Activated CD8-positive, alpha-beta T cell treated with anti-CD3 and anti-CD28 coated beads for 36 hours (primary cell): ENCODE results near the gene IL22RA1. TPM values are rescaled to one million over a fixed set of nuclear protein-coding genes. Genes with fewer than 3 reads are reported as not detected.

Experiments used
- ATAC-seq: fragments of 200-7000 bp; cut with Tn5 transposase; one replicate; pipeline ENCODE4 v1.10.0; 2021; ENCODE audit warnings: mild to moderate bottlenecking, moderate library complexity
- CTCF ChIA-PET: fragments of 350-600 bp; sonication (Branson Sonifier 250); formaldehyde crosslinking; loops from one replicate; lab custom pipeline; 2021; ENCODE audit warnings: antibody characterized with exemption; lab: Charles Lee
- POLR2A ChIA-PET: fragments of 350-600 bp; sonication (Branson Sonifier 250); formaldehyde crosslinking; loops from one replicate; lab custom pipeline; 2021; ENCODE audit warnings: antibody characterized with exemption; lab: Charles Lee
- DNase-seq: peaks from one replicate; pipeline ENCODE4 v3.0.0-alpha.2; 2020
- H3K27ac Mint-ChIP-seq: one replicate; pipeline ENCODE4 v1.8.0; 2021; ENCODE audit warnings: mild to moderate bottlenecking, mixed read lengths
- H3K27me3 Mint-ChIP-seq: one replicate; pipeline ENCODE4 v1.8.0; 2021; ENCODE audit warnings: mixed read lengths
- H3K36me3 Mint-ChIP-seq: one replicate; pipeline ENCODE4 v1.8.0; 2021; ENCODE audit warnings: low read depth, mixed read lengths
- H3K4me1 Mint-ChIP-seq: one replicate; pipeline ENCODE4 v1.8.0; 2021; ENCODE audit warnings: low read depth, mixed read lengths
- H3K4me3 Mint-ChIP-seq: one replicate; pipeline ENCODE4 v1.8.0; 2021; ENCODE audit warnings: mild to moderate bottlenecking, moderate library complexity, mixed read lengths
- H3K9me3 Mint-ChIP-seq: one replicate; pipeline ENCODE4 v1.8.0; 2021; ENCODE audit warnings: mixed read lengths
- intact Hi-C: fragments of 100-400 bp; cut with micrococcal nuclease; formaldehyde crosslinking; loops from one replicate; pipeline ENCODE4 v1.10.0; 2022
- total RNA-seq, 2 experiments: library from RNA; stranded (reverse); gene quantifications; one replicate each; pipeline ENCODE4 v1.2.3, GENCODE V29; 2021
- TF ChIP-seq, protein P1 (sequence below): fragments of 200-600 bp; IDR thresholded peaks from one replicate; pipeline ENCODE4 v1.8.0; 2022; ENCODE audit warnings: antibody characterized with exemption, mild to moderate bottlenecking

Gene IL22RA1
- total RNA-seq, 2 experiments from 2014 or later = not detected

DNA sequence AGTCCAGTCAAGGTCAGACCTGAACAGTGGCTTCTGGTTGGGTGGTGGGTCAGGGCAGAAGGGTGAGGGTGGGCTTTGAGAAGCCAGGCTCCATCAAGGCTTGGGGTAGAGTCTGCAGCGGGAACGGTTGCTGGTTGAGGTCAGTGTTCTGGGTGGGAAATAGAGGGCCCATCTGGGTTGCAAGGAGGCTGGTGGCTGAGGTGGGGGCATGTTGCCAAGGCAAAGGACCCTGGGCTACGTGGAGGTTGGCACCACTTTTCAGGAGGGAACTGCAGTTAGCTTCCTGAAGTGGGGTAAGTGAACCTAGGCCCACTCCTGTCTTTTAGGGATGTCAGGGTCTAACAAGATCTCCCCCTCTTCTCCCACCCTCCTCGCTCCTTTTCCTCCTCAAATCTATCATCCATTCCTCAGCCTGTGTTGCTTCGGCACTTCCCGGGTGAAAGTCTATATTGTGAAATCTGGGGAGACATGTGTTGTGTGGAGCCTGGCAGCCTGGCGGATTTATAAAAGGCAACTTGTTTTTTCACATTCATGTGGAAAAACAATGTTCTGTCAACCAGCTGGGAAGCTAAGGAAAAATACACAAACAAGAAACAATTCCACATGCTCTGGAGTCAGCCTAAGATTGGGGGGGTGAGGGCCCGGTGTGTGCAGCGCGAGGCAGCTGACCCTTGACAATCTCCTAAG, 1.5 kb downstream of the IL22RA1 start:
- Mint-ChIP-seq H3K27me3 (peaks cover 8% of the 10 kb centered on the region), H3K4me3 (no peak overlapping the region), H3K4me1 (peaks cover 3% of the 10 kb centered on the region), H3K27ac (no peak overlapping the region), H3K9me3 (no peaks in the 10 kb centered on the region), H3K36me3 (no peaks in the 10 kb centered on the region)
- TF ChIP-seq, protein P1, sequence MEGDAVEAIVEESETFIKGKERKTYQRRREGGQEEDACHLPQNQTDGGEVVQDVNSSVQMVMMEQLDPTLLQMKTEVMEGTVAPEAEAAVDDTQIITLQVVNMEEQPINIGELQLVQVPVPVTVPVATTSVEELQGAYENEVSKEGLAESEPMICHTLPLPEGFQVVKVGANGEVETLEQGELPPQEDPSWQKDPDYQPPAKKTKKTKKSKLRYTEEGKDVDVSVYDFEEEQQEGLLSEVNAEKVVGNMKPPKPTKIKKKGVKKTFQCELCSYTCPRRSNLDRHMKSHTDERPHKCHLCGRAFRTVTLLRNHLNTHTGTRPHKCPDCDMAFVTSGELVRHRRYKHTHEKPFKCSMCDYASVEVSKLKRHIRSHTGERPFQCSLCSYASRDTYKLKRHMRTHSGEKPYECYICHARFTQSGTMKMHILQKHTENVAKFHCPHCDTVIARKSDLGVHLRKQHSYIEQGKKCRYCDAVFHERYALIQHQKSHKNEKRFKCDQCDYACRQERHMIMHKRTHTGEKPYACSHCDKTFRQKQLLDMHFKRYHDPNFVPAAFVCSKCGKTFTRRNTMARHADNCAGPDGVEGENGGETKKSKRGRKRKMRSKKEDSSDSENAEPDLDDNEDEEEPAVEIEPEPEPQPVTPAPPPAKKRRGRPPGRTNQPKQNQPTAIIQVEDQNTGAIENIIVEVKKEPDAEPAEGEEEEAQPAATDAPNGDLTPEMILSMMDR = no peak
- intact Hi-C loops = no loop called here
- ATAC-seq (no peak), DNase-seq (no peak)
- POLR2A ChIA-PET = no interaction called here
- CTCF ChIA-PET = interaction anchor here (5.7 kb wide), 1 partner anchor 9 kb away, joined by 27 read pairs; no protein-coding TSS in a partner anchor

- no peak overlapping the region for H3K27ac Mint-ChIP-seq
- no peaks in the 10 kb centered on the region for H3K9me3 Mint-ChIP-seq
- POLR2A ChIA-PET = no interaction called here
- TF ChIP-seq, protein P1 = no peak
- peaks cover 7% of the 10 kb centered on the region for H3K27me3 Mint-ChIP-seq
- no peak overlapping the region for H3K4me3 Mint-ChIP-seq
- H3K4me1 Mint-ChIP-seq = peaks cover 3% of the 10 kb centered on the region
- ATAC-seq = no peak
- intact Hi-C loops = no loop called here
- no peaks in the 10 kb centered on the region for H3K36me3 Mint-ChIP-seq
- no peak for DNase-seq
- CTCF ChIA-PET = interaction anchor here (5.7 kb wide), 1 partner anchor 9 kb away, joined by 27 read pairs; no protein-coding TSS in a partner anchor
Measured at GRCh38 chr1:24140741-24141181, 2.2 kb downstream of the IL22RA1 start.

- Mint-ChIP-seq H3K4me1 (peaks cover 3% of the 10 kb centered on the region), H3K9me3 (peaks cover 2% of the 10 kb centered on the region), H3K4me3 (no peak overlapping the region), H3K27me3 (peaks cover 7% of the 10 kb centered on the region), H3K36me3 (no peaks in the 10 kb centered on the region), H3K27ac (no peak overlapping the region)
- no peak for DNase-seq
- no peak for ATAC-seq
- intact Hi-C loops = no loop called here
- TF ChIP-seq, protein P1 = no peak
- ChIA-PET POLR2A (no interaction called here), CTCF (interaction anchor here (5.7 kb wide), 1 partner anchor 10 kb away, joined by 27 read pairs; no protein-coding TSS in a partner anchor)
Measured at GRCh38 chr1:24139841-24140425, 3.0 kb downstream of the IL22RA1 start.

DNA sequence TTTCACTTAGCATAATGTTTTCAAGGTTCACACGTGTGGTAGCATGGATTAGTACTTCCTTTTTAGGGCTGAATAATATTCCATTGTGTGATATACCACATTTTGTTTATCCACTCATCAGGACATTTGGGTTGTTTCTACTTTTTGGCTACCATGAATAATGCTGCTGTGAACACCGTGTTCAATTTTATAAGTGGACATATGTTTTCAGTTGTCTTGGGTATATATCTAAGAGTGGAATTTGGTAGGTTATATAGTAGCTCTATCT, 3.8 kb downstream of the IL22RA1 start:
- ATAC-seq (no peak), DNase-seq (no peak)
- no peak overlapping the region for H3K4me3 Mint-ChIP-seq
- CTCF ChIA-PET = interaction anchor here (5.7 kb wide), 1 partner anchor 11 kb away, joined by 27 read pairs; no protein-coding TSS in a partner anchor
- H3K9me3 Mint-ChIP-seq = peaks cover 2% of the 10 kb centered on the region
- H3K36me3 Mint-ChIP-seq = no peaks in the 10 kb centered on the region
- peaks cover 3% of the 10 kb centered on the region for H3K4me1 Mint-ChIP-seq
- peaks cover 4% of the 10 kb centered on the region for H3K27me3 Mint-ChIP-seq
- no peak overlapping the region for H3K27ac Mint-ChIP-seq
- TF ChIP-seq, protein P1 = no peak
- POLR2A ChIA-PET = no interaction called here
- intact Hi-C loops = no loop called here
